Measurements from ENCODE around the gene E2F4. TPM values are rescaled to one million over a fixed set of nuclear protein-coding genes. Genes with fewer than 3 reads are reported as not detected.

E2F4 gene
- total RNA-seq, 1 donor from 2014 or later, result 47.1 TPM

DNA sequence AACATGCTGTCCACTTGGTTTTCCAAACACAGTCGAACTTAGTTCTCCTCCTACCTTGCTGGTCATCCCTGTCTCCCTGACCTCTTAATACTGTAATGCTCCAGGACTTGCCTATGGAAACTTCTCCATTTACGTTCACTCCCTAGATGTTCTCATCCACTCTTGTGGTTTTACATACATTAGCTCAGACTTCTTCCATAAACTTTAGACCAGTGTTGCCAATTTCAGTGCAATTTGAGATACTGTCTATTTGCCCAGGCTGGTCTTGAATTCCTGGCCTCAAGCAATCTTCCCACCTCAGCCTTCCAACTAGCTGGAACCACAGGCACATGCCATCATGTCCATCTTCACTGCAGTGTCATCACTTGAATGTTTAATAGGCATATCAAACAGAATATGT lies 9.7 kb upstream of the E2F4 start:
- no peak for FAIRE-seq
- TF ChIP-seq, protein P1, sequence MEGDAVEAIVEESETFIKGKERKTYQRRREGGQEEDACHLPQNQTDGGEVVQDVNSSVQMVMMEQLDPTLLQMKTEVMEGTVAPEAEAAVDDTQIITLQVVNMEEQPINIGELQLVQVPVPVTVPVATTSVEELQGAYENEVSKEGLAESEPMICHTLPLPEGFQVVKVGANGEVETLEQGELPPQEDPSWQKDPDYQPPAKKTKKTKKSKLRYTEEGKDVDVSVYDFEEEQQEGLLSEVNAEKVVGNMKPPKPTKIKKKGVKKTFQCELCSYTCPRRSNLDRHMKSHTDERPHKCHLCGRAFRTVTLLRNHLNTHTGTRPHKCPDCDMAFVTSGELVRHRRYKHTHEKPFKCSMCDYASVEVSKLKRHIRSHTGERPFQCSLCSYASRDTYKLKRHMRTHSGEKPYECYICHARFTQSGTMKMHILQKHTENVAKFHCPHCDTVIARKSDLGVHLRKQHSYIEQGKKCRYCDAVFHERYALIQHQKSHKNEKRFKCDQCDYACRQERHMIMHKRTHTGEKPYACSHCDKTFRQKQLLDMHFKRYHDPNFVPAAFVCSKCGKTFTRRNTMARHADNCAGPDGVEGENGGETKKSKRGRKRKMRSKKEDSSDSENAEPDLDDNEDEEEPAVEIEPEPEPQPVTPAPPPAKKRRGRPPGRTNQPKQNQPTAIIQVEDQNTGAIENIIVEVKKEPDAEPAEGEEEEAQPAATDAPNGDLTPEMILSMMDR (IDR thresholded peaks at IDR 0.05; ENCODE audit: insufficient read depth, low read length, severe bottlenecking), result no peak
- Histone ChIP-seq H3K4me3 (ENCODE audit: low read depth, low read length) (no peak overlapping the region), H3K27me3 (ENCODE audit: control insufficient read depth, insufficient read depth, low read length) (no peaks in the 10 kb centered on the region), H3K36me3 (ENCODE audit: control insufficient read depth, insufficient read depth, low read length) (no peaks in the 10 kb centered on the region)
- no peak for DNase-seq (ENCODE audit: low read depth)

DNA sequence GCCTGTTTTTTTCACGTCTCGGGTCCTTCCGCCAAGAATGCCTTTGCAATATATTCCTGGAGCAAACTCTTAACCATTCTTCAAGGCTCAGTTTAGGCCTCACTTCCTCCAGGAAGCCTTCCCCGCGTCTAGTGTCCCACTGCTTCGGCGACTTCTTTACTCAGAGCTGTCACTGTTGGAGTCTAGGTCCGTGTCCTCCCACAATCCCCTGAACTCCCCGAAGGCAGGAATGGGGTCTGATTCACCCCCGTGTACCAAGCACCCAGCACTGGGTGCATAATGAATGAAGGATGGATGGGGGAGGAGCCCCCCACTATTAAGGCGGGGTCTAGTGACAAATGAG lies 8.7 kb upstream of the E2F4 start:
- DNase-seq (ENCODE audit: low read depth) (no peak), FAIRE-seq (no peak)
- TF ChIP-seq, protein P1 (IDR thresholded peaks at IDR 0.05; ENCODE audit: insufficient read depth, low read length, severe bottlenecking), result no peak
- no peaks in the 10 kb centered on the region for H3K36me3 ChIP-seq (ENCODE audit: control insufficient read depth, insufficient read depth, low read length)
- no peaks in the 10 kb centered on the region for H3K27me3 ChIP-seq (ENCODE audit: control insufficient read depth, insufficient read depth, low read length)
- H3K4me3 ChIP-seq (ENCODE audit: low read depth, low read length), result peak overlapping the region; percentile 78

DNA sequence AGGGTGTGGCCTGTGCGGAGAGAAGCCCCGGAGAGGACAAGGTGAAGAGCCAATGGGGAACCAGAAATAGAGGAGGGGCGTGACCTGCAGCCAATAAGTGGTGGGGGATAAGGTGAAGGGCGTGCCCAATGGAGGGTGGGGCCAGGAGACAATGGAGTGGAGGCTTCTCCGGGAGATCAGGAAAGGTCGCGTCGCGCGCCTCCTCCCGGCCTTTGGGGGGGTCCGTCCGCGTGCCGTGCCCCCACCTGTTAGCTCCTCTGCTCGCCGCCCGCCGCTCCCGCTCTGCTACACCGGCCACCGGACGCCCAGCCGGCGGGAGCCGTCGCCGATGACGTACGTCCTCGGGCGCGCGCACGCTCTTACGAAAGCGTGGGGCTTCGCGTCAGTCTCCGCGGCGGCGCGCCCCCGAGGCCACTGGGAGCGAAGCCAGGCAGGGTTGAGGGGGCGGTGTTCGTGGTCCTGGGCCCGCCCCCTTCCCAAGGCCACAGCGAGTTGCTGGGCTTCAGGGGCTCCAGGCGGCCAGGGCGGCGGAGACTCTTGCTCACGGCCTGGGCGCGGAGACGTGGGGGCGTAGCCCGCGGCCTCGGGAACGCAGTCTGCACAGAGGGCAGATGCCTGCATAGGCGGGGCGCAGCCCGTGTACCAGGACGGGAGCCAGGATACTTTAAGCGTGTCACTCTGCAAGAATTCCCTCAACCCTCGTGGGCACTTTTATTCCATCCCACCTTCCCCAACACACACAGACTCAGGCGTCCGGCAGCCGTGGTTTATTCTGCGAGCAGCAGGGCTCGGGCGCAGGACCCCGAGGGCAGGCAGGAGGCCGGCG lies 8.1 kb upstream of the E2F4 start, which contains the start of gene MATCAP1:
TSS of gene MATCAP1 (minus strand) at position 337 of the 826 bp plus-strand sequence. CDS start 3,353 bp downstream, outside the sequence.
- TF ChIP-seq, protein P1 (IDR thresholded peaks at IDR 0.05; ENCODE audit: insufficient read depth, low read length, severe bottlenecking), result no peak
- Histone ChIP-seq H3K27me3 (ENCODE audit: control insufficient read depth, insufficient read depth, low read length) (no peaks in the 10 kb centered on the region), H3K36me3 (ENCODE audit: control insufficient read depth, insufficient read depth, low read length) (no peaks in the 10 kb centered on the region), H3K4me3 (ENCODE audit: low read depth, low read length) (peak within 1 kb of the TSS; percentile 78)
- FAIRE-seq (no peak), DNase-seq (ENCODE audit: low read depth) (peak; percentile 96)

DNA sequence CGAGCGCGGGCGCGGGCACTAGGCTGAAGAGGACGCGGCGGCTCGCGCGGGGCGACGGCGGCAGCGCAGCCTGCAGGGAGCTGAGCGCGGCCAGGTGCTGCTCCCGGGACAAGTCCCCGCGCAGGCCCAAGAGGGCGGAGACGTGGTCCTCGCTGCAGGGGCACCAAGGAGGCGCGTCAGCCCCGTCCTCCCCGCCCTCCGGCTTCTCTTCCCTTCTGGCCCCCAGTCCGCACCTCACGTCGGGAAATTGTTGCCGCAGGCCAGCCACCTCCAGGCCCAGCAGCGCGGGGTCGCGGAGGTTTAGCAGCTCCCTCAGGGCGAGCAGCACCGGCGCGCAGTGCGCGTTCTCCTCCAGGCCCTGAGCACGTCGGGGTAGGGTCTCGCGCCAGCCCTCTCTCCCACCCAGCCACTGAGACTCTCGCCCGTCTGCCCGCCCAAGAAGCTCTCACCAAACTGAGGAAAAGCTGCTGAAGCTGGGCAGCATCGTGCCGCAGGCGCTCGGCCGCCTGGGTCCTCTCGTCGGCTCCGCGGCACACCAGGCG lies 7.4 kb upstream of the E2F4 start:
- no peak for DNase-seq (ENCODE audit: low read depth)
- Histone ChIP-seq H3K27me3 (ENCODE audit: control insufficient read depth, insufficient read depth, low read length) (no peaks in the 10 kb centered on the region), H3K36me3 (ENCODE audit: control insufficient read depth, insufficient read depth, low read length) (no peaks in the 10 kb centered on the region), H3K4me3 (ENCODE audit: low read depth, low read length) (peak overlapping the region; percentile 78)
- TF ChIP-seq, protein P1 (IDR thresholded peaks at IDR 0.05; ENCODE audit: insufficient read depth, low read length, severe bottlenecking), result no peak
- no peak for FAIRE-seq

DNA sequence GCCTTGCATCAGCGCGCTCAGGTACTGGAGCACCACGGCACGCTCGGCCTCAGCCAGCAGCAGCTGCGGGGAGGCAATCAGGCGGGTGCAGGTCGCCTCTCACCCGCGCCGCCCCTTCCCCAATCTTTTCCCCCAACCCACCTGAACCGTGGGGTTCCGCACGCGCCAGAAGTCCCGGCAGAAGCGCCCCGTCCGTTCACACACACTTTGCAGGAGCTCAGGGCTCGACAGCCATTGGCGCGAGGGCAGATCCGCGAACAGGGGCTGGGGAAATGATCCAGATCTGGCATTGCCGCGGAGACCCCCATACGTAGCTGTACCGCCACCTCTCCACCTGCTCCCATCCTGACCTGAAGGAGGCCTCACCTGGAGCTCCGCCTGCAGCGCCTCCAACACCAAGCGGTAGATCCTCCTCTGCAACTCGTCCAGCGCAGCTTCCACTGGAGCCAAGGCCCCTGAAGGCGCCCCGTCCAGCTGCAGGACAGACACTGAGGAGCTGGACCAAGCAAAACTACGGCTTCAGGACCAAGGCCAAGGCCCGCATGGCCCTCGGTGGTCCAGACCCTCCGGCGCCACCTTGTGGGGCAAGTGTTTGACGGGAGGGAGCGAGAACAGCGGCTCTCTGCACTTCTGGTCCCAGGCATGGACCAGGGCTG lies 6.8 kb upstream of the E2F4 start:
- Histone ChIP-seq H3K36me3 (ENCODE audit: control insufficient read depth, insufficient read depth, low read length) (no peaks in the 10 kb centered on the region), H3K4me3 (ENCODE audit: low read depth, low read length) (no peak overlapping the region), H3K27me3 (ENCODE audit: control insufficient read depth, insufficient read depth, low read length) (no peaks in the 10 kb centered on the region)
- TF ChIP-seq, protein P1 (IDR thresholded peaks at IDR 0.05; ENCODE audit: insufficient read depth, low read length, severe bottlenecking), result peak; percentile 92
- FAIRE-seq (no peak), DNase-seq (ENCODE audit: low read depth) (peak; percentile 68)
